Nephron (organoid): ENCODE results near the gene MLANA.
A peak's percentile ranks its signal among the peaks of the same experiment; 100 is the strongest.

Experiments used
- H3K27ac Mint-ChIP-seq, 3 experiments: 2 replicates each; pipeline ENCODE4 v1.8.0; 2020; ENCODE audit warnings: mixed read lengths in 3 of 3, mild to moderate bottlenecking in 2 of 3, moderate library complexity in 1 of 3
- H3K27me3 Mint-ChIP-seq: 2 replicates; pipeline ENCODE4 v1.8.0; 2021; ENCODE audit warnings: low read depth, mild to moderate bottlenecking, moderate library complexity, mixed read lengths
- H3K36me3 Mint-ChIP-seq: 2 replicates; pipeline ENCODE4 v1.8.0; 2020; ENCODE audit warnings: low read depth, mixed read lengths
- H3K4me1 Mint-ChIP-seq: 2 replicates; pipeline ENCODE4 v1.8.0; 2020; ENCODE audit warnings: mixed read lengths
- H3K4me3 Mint-ChIP-seq, 3 experiments: 2 replicates each; pipeline ENCODE4 v1.8.0; 2020; ENCODE audit warnings: mild to moderate bottlenecking in 3 of 3, mixed read lengths in 3 of 3, moderate library complexity in 2 of 3
- H3K9me3 Mint-ChIP-seq: 2 replicates; pipeline ENCODE4 v1.8.0; 2020; ENCODE audit warnings: mixed read lengths
- TF ChIP-seq, protein P1 (sequence below), 3 experiments: fragments of 200-600 bp; sonication (generic); IDR thresholded peaks; one replicate each; pipeline ENCODE4 v1.5.0; 2021; ENCODE audit warnings: antibody characterized with exemption in 3 of 3; ENCODE audit not compliant: unreplicated experiment in 3 of 3

MLANA gene

DNA sequence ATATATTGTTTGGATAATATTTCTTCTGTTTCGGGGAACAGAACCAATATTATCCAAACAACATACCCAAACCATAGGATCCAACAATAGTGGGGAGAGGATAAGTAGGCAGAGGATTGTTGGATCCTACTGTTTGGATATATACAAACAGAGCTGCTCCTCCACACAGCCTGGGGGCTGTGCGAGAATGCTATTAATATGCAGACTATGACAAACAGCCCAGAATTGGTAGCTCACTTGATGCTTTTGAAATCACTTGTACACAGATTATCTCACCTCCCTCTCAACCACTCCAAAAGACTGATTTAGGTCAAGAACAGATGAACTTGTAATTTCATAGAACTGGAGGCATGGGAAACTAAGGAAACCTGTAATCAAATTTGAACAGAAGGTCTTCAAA is 24.4 kb upstream of the MLANA start:
- Mint-ChIP-seq H3K9me3 (no peaks in the 10 kb centered on the region), H3K4me1 (no peaks in the 10 kb centered on the region)

DNA sequence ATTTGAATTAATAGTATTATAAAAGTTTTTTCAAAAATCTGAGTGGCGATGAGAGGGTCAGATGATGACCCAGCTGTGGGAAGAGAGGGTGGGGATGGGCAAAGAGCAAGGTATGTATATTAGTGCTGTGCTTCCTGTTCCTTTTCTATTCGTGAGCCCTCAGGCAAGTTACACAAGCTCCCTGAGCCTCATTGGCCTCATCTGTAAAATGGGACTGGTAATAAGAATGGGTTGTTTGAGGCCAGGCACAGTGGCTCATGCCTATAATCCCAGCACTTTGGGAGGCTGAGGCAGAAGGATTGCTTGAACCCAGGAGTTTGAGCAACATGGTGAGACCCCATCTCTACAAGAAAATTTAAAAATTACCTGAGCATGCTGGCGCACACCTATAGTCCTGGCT is 24.0 kb upstream of the MLANA start:
- TF ChIP-seq, protein P1, sequence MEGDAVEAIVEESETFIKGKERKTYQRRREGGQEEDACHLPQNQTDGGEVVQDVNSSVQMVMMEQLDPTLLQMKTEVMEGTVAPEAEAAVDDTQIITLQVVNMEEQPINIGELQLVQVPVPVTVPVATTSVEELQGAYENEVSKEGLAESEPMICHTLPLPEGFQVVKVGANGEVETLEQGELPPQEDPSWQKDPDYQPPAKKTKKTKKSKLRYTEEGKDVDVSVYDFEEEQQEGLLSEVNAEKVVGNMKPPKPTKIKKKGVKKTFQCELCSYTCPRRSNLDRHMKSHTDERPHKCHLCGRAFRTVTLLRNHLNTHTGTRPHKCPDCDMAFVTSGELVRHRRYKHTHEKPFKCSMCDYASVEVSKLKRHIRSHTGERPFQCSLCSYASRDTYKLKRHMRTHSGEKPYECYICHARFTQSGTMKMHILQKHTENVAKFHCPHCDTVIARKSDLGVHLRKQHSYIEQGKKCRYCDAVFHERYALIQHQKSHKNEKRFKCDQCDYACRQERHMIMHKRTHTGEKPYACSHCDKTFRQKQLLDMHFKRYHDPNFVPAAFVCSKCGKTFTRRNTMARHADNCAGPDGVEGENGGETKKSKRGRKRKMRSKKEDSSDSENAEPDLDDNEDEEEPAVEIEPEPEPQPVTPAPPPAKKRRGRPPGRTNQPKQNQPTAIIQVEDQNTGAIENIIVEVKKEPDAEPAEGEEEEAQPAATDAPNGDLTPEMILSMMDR (IDR thresholded peaks at IDR 0.05; ENCODE audit: unreplicated experiment in 3 of 3), result no peak
- H3K4me3 Mint-ChIP-seq, result no peak overlapping the region
- H3K4me1 Mint-ChIP-seq, result no peaks in the 10 kb centered on the region
- H3K27me3 Mint-ChIP-seq, result no peaks in the 10 kb centered on the region
- H3K9me3 Mint-ChIP-seq, result no peaks in the 10 kb centered on the region
- no peak overlapping the region for H3K27ac Mint-ChIP-seq
- no peaks in the 10 kb centered on the region for H3K36me3 Mint-ChIP-seq

More for the DNA sequence above, 24.4 kb upstream of the MLANA start:
- Mint-ChIP-seq H3K27ac (no peak overlapping the region), H3K4me3 (no peak overlapping the region), H3K27me3 (no peaks in the 10 kb centered on the region), H3K36me3 (no peaks in the 10 kb centered on the region)
- TF ChIP-seq, protein P1 (IDR thresholded peaks at IDR 0.05; ENCODE audit: unreplicated experiment in 3 of 3), result no peak

DNA sequence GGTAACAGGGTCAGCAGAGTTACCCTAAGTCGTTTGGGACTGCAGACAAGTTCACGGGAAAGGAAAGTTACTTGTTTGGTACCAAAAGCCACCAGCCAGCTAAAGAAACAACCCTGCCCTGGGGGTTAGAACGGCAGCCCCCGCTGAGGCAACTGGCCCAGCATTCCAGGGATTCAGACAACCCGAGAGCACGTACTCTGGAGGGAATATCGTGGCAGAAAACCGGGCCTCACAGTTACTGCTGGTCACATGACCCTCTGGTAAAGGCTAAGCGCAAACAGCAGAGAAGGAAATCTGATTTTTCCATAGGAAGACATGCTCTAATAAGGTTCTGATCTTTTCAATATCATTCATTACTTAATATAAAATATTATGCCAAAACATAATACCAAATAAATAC is 22.5 kb upstream of the MLANA start:
- Mint-ChIP-seq H3K36me3 (no peaks in the 10 kb centered on the region), H3K27me3 (no peaks in the 10 kb centered on the region), H3K4me3 (no peak overlapping the region), H3K9me3 (no peaks in the 10 kb centered on the region), H3K27ac (no peak overlapping the region), H3K4me1 (no peaks in the 10 kb centered on the region)
- TF ChIP-seq, protein P1 (IDR thresholded peaks at IDR 0.05; ENCODE audit: unreplicated experiment in 3 of 3), result no peak

DNA sequence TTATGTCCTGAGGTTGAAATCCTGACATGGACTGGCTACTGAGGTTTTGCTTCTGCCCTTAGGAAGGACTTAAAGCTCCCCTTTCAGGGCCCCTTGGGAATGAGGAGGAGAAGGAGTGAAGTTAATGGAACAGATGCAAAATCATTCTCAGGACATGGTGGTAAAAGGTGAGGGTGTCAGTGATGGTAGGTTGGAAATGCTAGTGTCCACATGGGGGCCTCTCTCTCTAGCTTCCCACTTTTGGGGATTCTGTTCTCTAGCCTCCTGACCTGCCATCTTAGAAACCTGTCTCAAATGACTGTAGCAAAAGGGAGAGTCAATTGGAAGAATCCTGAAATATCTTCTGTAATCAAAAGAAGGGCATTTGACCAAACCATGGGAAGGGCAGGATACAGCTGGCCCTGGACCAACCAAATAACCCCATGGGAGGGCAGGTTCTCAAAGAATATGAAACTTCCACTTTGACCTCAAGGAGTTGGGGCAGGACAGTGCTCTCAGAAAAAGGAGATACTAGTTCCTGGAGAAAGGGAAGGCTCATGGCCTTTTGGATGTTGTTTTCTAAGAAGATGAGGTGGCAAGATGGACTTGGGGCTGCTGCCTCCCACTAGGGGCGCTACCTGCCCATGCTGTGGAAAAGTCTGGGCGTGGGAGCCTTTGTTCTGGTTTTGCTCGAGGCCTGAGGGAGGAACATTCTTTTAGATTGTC is 21.2 kb upstream of the MLANA start:
- no peak overlapping the region for H3K4me3 Mint-ChIP-seq
- no peaks in the 10 kb centered on the region for H3K27me3 Mint-ChIP-seq
- TF ChIP-seq, protein P1 (IDR thresholded peaks at IDR 0.05; ENCODE audit: unreplicated experiment in 3 of 3), result no peak
- no peaks in the 10 kb centered on the region for H3K9me3 Mint-ChIP-seq
- no peak overlapping the region for H3K27ac Mint-ChIP-seq
- no peaks in the 10 kb centered on the region for H3K4me1 Mint-ChIP-seq
- H3K36me3 Mint-ChIP-seq, result no peaks in the 10 kb centered on the region

DNA sequence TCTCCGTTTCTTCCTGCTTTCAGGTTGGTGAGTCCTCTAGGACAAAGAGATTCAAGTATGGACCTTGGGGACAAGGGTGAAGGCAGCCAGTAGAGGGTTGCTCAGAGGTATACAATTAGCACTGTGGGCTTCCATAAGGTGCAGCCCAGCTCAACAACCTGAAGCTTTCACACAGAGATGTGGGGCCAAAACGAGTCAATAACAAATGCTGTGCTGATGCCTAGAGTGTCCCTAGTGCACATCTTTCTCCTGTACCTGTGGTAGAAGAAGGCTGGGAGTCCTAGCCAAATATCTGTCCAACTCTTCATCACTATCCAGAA is 20.7 kb upstream of the MLANA start:
- no peak overlapping the region for H3K27ac Mint-ChIP-seq
- no peaks in the 10 kb centered on the region for H3K36me3 Mint-ChIP-seq
- no peaks in the 10 kb centered on the region for H3K27me3 Mint-ChIP-seq
- no peak overlapping the region for H3K4me3 Mint-ChIP-seq
- no peaks in the 10 kb centered on the region for H3K4me1 Mint-ChIP-seq
- H3K9me3 Mint-ChIP-seq, result no peaks in the 10 kb centered on the region
- TF ChIP-seq, protein P1 (IDR thresholded peaks at IDR 0.05; ENCODE audit: unreplicated experiment in 3 of 3), result no peak

DNA sequence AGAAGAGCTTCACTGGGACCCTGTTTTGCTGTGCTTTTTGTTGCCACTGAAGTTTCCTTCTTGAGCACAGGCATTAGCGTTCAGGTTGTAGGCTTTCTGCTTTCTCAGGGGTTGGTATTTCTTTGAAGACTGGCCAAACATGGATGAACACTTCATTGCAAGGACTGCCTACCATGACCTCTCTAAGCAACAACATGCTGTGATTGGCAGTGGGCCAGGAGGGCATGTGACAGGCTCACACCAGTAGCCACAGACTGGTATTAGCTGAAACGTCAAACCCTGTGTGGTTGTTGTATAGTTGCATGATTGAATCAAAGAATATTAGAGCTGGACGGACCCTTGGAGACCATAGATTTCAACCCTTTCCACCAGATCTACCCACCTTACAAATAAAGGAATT is 20.0 kb upstream of the MLANA start:
- H3K27me3 Mint-ChIP-seq, result no peaks in the 10 kb centered on the region
- H3K9me3 Mint-ChIP-seq, result no peaks in the 10 kb centered on the region
- H3K4me3 Mint-ChIP-seq, result no peak overlapping the region
- peak overlapping the region in 1 of 3 experiments; percentile 63 for H3K27ac Mint-ChIP-seq
- H3K4me1 Mint-ChIP-seq, result no peaks in the 10 kb centered on the region
- H3K36me3 Mint-ChIP-seq, result no peaks in the 10 kb centered on the region
- TF ChIP-seq, protein P1 (IDR thresholded peaks at IDR 0.05; ENCODE audit: unreplicated experiment in 3 of 3), result no peak
